ENCODE measurements around the gene BACH2.

Gene BACH2

GRCh38 chr6:90197854-90198496 lies 98.7 kb downstream of the BACH2 start:
- no peaks in the 10 kb centered on the region for H3K36me3 ChIP-seq (ENCODE audit: insufficient read depth)

GRCh38 chr6:90195094-90195829 lies 101.4 kb downstream of the BACH2 start:
- no peaks in the 10 kb centered on the region for H4K20me1 ChIP-seq (ENCODE audit: insufficient read depth)
- H3K4me3 ChIP-seq (IDR thresholded peaks at IDR 0.05; ENCODE audit: insufficient read depth, low read depth, low read length): no peak overlapping the region
- no peak for TF ChIP-seq CTCF (conservative IDR thresholded peaks at IDR 0.05; ENCODE audit: low read depth, low read length)
- H3K36me3 ChIP-seq (ENCODE audit: insufficient read depth): no peaks in the 10 kb centered on the region
- H3K79me2 ChIP-seq (ENCODE audit: insufficient read depth, low read depth): no peaks in the 10 kb centered on the region
- H3K27ac ChIP-seq: no peak overlapping the region
- no peak overlapping the region for H3K4me2 ChIP-seq
- H3K27me3 ChIP-seq (ENCODE audit: insufficient read depth, low read depth): no peaks in the 10 kb centered on the region
- peaks cover 19% of the 10 kb centered on the region for H3K4me1 ChIP-seq (ENCODE audit: low read depth, poor library complexity, severe bottlenecking)
- no peak overlapping the region for H3K9ac ChIP-seq
- no peak overlapping the region for H2AFZ ChIP-seq (ENCODE audit: low read depth)

More at GRCh38 chr6:90197854-90198496, 98.7 kb downstream of the BACH2 start:
- no peak for TF ChIP-seq CTCF (conservative IDR thresholded peaks at IDR 0.05; ENCODE audit: low read depth, low read length)
- Histone ChIP-seq H3K79me2 (ENCODE audit: insufficient read depth, low read depth) (no peaks in the 10 kb centered on the region), H3K4me2 (no peak overlapping the region), H3K4me1 (ENCODE audit: low read depth, poor library complexity, severe bottlenecking) (no peaks in the 10 kb centered on the region), H3K9ac (no peak overlapping the region), H4K20me1 (ENCODE audit: insufficient read depth) (no peaks in the 10 kb centered on the region), H2AFZ (ENCODE audit: low read depth) (no peak overlapping the region), H3K4me3 (IDR thresholded peaks at IDR 0.05; ENCODE audit: insufficient read depth, low read depth, low read length) (no peak overlapping the region), H3K27ac (no peak overlapping the region), H3K27me3 (ENCODE audit: insufficient read depth, low read depth) (no peaks in the 10 kb centered on the region)

GRCh38 chr6:90194371-90194841 lies 102.2 kb downstream of the BACH2 start:
- Histone ChIP-seq H2AFZ (ENCODE audit: low read depth) (no peak overlapping the region), H4K20me1 (ENCODE audit: insufficient read depth) (no peaks in the 10 kb centered on the region), H3K9ac (no peak overlapping the region), H3K27ac (no peak overlapping the region), H3K4me1 (ENCODE audit: low read depth, poor library complexity, severe bottlenecking) (peaks cover 23% of the 10 kb centered on the region), H3K36me3 (ENCODE audit: insufficient read depth) (no peaks in the 10 kb centered on the region), H3K4me3 (IDR thresholded peaks at IDR 0.05; ENCODE audit: insufficient read depth, low read depth, low read length) (no peak overlapping the region), H3K27me3 (ENCODE audit: insufficient read depth, low read depth) (no peaks in the 10 kb centered on the region), H3K79me2 (ENCODE audit: insufficient read depth, low read depth) (no peaks in the 10 kb centered on the region), H3K4me2 (no peak overlapping the region)
- TF ChIP-seq CTCF (conservative IDR thresholded peaks at IDR 0.05; ENCODE audit: low read depth, low read length): no peak

- Histone ChIP-seq H3K4me2 (no peak overlapping the region), H3K4me1 (ENCODE audit: low read depth, poor library complexity, severe bottlenecking) (peaks cover 27% of the 10 kb centered on the region), H3K4me3 (IDR thresholded peaks at IDR 0.05; ENCODE audit: insufficient read depth, low read depth, low read length) (no peak overlapping the region), H3K79me2 (ENCODE audit: insufficient read depth, low read depth) (no peaks in the 10 kb centered on the region), H3K36me3 (ENCODE audit: insufficient read depth) (no peaks in the 10 kb centered on the region), H3K27me3 (ENCODE audit: insufficient read depth, low read depth) (no peaks in the 10 kb centered on the region), H3K27ac (no peak overlapping the region), H2AFZ (ENCODE audit: low read depth) (no peak overlapping the region), H4K20me1 (ENCODE audit: insufficient read depth) (no peaks in the 10 kb centered on the region), H3K9ac (no peak overlapping the region)
- no peak for TF ChIP-seq CTCF (conservative IDR thresholded peaks at IDR 0.05; ENCODE audit: low read depth, low read length)
Measured at GRCh38 chr6:90193359-90193758, 103.3 kb downstream of the BACH2 start.
